Measurements from ENCODE around the gene GABRG2.

Gene GABRG2

DNA sequence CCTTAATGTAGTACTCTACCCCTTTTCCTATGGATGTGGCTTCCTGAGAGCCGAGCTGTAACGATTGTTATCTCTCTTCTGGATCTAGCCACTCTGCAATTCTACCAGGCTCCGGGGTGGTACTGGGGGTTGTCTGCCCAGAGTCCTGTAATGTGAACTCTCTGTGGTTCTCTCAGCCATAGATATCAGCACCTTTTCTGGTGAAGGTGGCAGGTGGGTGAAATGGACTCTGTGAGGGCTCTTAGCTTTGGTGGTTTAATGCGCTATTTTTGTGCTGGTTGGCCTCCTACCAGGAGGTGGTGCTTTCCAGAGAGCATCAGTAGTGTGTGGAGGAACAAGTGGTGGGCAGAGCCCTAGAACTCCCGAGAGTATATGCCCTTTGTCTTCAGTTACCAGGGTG, 122.1 kb downstream of the GABRG2 start:
- H3K9me3 ChIP-seq = no peaks in the 10 kb centered on the region
- intact Hi-C loops (cut with DNase I; ENCODE audit: low total_unique reads) = no loop called here

DNA sequence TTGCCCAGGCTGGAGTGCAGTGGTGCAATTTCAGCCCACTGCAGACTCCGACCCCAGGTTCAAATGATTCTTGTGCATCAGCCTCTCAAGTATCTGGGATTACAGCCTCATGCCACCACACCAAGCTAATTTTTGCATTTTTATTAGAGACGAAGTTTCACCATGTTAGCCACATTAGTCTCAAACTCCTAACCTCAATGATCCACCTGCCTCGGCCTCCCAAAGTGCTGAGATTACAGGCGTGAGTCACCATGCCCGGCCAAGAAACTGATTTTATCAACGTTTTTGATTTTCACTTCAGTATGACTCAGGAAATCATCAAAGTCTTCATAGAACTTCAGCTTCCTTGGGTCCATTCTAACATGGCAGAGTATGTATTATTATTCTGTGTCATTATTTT, 125.4 kb downstream of the GABRG2 start:
- no peak overlapping the region for H3K4me3 ChIP-seq
- no peaks in the 10 kb centered on the region for H3K27me3 ChIP-seq
- no peak for DNase-seq
- TF ChIP-seq, protein P1, sequence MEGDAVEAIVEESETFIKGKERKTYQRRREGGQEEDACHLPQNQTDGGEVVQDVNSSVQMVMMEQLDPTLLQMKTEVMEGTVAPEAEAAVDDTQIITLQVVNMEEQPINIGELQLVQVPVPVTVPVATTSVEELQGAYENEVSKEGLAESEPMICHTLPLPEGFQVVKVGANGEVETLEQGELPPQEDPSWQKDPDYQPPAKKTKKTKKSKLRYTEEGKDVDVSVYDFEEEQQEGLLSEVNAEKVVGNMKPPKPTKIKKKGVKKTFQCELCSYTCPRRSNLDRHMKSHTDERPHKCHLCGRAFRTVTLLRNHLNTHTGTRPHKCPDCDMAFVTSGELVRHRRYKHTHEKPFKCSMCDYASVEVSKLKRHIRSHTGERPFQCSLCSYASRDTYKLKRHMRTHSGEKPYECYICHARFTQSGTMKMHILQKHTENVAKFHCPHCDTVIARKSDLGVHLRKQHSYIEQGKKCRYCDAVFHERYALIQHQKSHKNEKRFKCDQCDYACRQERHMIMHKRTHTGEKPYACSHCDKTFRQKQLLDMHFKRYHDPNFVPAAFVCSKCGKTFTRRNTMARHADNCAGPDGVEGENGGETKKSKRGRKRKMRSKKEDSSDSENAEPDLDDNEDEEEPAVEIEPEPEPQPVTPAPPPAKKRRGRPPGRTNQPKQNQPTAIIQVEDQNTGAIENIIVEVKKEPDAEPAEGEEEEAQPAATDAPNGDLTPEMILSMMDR (IDR thresholded peaks at IDR 0.05) = no peak
- H3K4me1 ChIP-seq = no peaks in the 10 kb centered on the region
- no peaks in the 10 kb centered on the region for H3K36me3 ChIP-seq
- H3K9me3 ChIP-seq = no peaks in the 10 kb centered on the region
- intact Hi-C loops (cut with DNase I; ENCODE audit: low total_unique reads) = no loop called here
- no peak overlapping the region for H3K27ac ChIP-seq

More for the DNA sequence above, 122.1 kb downstream of the GABRG2 start:
- Histone ChIP-seq H3K36me3 (no peaks in the 10 kb centered on the region), H3K4me3 (no peak overlapping the region), H3K27ac (no peak overlapping the region), H3K27me3 (no peaks in the 10 kb centered on the region), H3K4me1 (no peaks in the 10 kb centered on the region)
- TF ChIP-seq, protein P1 (IDR thresholded peaks at IDR 0.05) = no peak
- DNase-seq = no peak

DNA sequence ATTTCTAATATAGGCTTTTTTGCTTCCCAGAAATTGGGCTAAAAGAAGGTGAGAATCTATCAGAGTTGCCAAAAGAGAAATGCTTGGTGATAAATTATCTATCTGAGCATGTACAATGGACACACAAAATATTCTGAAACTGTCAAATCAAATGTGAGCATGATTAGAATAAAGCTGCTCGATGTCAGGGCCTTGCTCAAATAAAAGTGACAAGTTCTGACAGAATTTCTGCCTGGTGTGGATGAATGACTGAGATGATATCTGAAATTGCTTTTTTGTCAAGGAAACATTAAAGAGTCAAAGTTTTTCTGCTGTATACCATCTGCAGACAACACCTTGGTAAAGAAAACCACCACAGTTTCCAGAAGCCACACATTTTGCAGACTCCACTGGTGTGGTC, 128.8 kb downstream of the GABRG2 start:
- Histone ChIP-seq H3K27me3 (no peaks in the 10 kb centered on the region), H3K27ac (no peak overlapping the region), H3K9me3 (no peaks in the 10 kb centered on the region), H3K4me1 (no peaks in the 10 kb centered on the region), H3K36me3 (no peaks in the 10 kb centered on the region), H3K4me3 (no peak overlapping the region)
- intact Hi-C loops (cut with DNase I; ENCODE audit: low total_unique reads) = no loop called here
- no peak for DNase-seq
- TF ChIP-seq, protein P1 (IDR thresholded peaks at IDR 0.05) = no peak

DNA sequence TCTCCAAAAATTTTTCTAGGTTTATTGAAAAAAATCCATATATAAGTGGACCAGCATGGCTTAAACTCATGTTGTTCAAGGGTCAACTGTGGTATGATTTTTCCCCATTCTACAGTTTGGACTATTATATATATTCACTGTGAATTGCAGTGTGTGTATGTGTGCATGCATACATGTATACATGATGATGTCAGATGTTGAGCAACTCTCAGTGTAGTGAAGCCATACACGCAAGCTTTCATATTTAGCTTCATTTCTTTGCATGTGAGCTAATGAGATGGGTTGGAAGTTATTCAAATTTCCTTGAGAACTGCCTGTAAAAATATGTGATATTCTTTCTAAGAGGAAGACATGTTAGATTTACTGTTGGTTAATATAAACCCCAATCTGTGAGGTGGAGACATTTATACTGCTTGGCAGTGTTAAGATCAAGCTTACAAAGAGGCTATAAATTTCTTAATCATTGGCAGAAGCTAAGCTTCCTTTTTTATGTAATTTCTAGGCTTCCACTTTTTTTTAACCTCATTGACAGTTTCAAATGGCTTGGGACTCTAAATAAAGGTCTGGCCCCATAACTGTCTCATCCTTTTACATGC, 134.8 kb downstream of the GABRG2 start:
- H3K36me3 ChIP-seq = no peaks in the 10 kb centered on the region
- no peak overlapping the region for H3K27ac ChIP-seq
- DNase-seq = no peak
- intact Hi-C loops (cut with DNase I; ENCODE audit: low total_unique reads) = no loop called here
- no peaks in the 10 kb centered on the region for H3K9me3 ChIP-seq
- no peaks in the 10 kb centered on the region for H3K27me3 ChIP-seq
- H3K4me1 ChIP-seq = no peaks in the 10 kb centered on the region
- TF ChIP-seq, protein P1 (IDR thresholded peaks at IDR 0.05) = no peak
- H3K4me3 ChIP-seq = no peak overlapping the region
